K562 (cell line): Measurements from ENCODE around the gene FBXO15. TPM values are rescaled to one million over a fixed set of nuclear protein-coding genes. Genes with fewer than 3 reads are reported as not detected.

Experiments used
- ATAC-seq: fragments of 200-7000 bp; cut with Tn5 transposase; 3 replicates; pipeline ENCODE4 v1.9.1; 2020; ENCODE audit warnings: moderate library complexity
- BruUV-seq: library from RNA; stranded (reverse); fragments of 400-500 nt; replicated peaks from 2 replicates; lab custom pipeline; 2021; lab: Mats Ljungman, UMichigan
- CTCF ChIA-PET: fragments of 300-600 bp; formaldehyde crosslinking; extraction: SDS; loops from one replicate; lab custom pipeline; 2021; ENCODE audit warnings: low intra/inter-chr PET ratio; lab: Yijun Ruan, JAX
- POLR2A ChIA-PET: fragments of 300-600, 350-650 bp; sonication (Branson Sonifier 250); formaldehyde crosslinking; extraction: SDS; loops from one replicate; lab custom pipeline; 2021; ENCODE audit warnings: antibody characterized with exemption, inconsistent platforms; lab: Yijun Ruan, JAX
- DNase-seq, 4 experiments: peaks; one replicate each; pipeline versions ENCODE4 v3.0.0 to v3.0.0-alpha.2; 2011 to 2018; ENCODE audit warnings: low spot score in 3 of 4, mixed read lengths in 3 of 4; ENCODE audit errors: extremely low read depth in 1 of 4
- FAIRE-seq: peaks from 2 replicates; lab custom pipeline; 2011; peaks lifted over from hg19 to GRCh38; lab: Jason Lieb, UNC
- H2AFZ ChIP-seq: 2 replicates; pipeline ENCODE4 v1.6.0; 2011; ENCODE audit warnings: low read depth, low read length, control low read depth, inconsistent platforms
- H3K27ac ChIP-seq: fragments of 200-600 bp; 3 replicates; pipeline ENCODE4 v1.8.0; 2011; ENCODE audit warnings: low read depth, mild to moderate bottlenecking, control low read depth, inconsistent platforms, low read length, moderate library complexity, mixed read lengths; ENCODE audit errors: extremely low read depth
- H3K27me3 ChIP-seq, 2 experiments: fragments of 300-600 bp in 1 of 2; 2 replicates in 1 of 2; 3 replicates in 1 of 2; pipeline versions ENCODE4 v1.6.0 to v1.8.0; 2011; ENCODE audit warnings: inconsistent platforms in 2 of 2, low read length in 2 of 2, mild to moderate bottlenecking in 1 of 2, mixed read lengths in 1 of 2, moderate library complexity in 1 of 2; ENCODE audit not compliant: control insufficient read depth in 2 of 2, insufficient read depth in 2 of 2
- H3K36me3 ChIP-seq: fragments of 300-600 bp; 3 replicates; pipeline ENCODE4 v1.8.0; 2011; ENCODE audit warnings: mild to moderate bottlenecking, low read length, inconsistent platforms; ENCODE audit not compliant: control insufficient read depth, insufficient read depth
- H3K4me1 ChIP-seq, 2 experiments: fragments of 200-600 bp in 1 of 2; replicated peaks in 1 of 2; 2 replicates in 1 of 2; 3 replicates in 1 of 2; pipeline versions ENCODE4 v1.5.1 to v1.8.0; 2011; ENCODE audit warnings: inconsistent platforms in 2 of 2, low read length in 2 of 2, mild to moderate bottlenecking in 1 of 2, mixed read lengths in 1 of 2, moderate library complexity in 1 of 2; ENCODE audit not compliant: control insufficient read depth in 2 of 2, insufficient read depth in 2 of 2
- H3K4me2 ChIP-seq: 2 replicates; pipeline ENCODE4 v1.6.1; 2011; ENCODE audit warnings: low read length, control low read depth, inconsistent platforms, mixed read lengths; ENCODE audit not compliant: insufficient read depth
- H3K4me3 ChIP-seq: fragments of 200-600 bp; sonication (generic), shearing (Covaris generic); 2 replicates; pipeline ENCODE4 v1.5.1; 2016; ENCODE audit warnings: control low read depth, inconsistent platforms
- H3K79me2 ChIP-seq: fragments of 200-600 bp; 3 replicates; pipeline ENCODE4 v1.8.0; 2011; ENCODE audit warnings: low read length, inconsistent platforms; ENCODE audit not compliant: control insufficient read depth, insufficient read depth
- H3K9ac ChIP-seq, 2 experiments: 2 replicates each; pipeline versions ENCODE4 v1.6.0 to v1.6.1; 2011; ENCODE audit warnings: low read depth in 2 of 2, low read length in 2 of 2, control low read depth in 1 of 2, inconsistent platforms in 1 of 2, mild to moderate bottlenecking in 1 of 2, mixed read lengths in 1 of 2; ENCODE audit not compliant: insufficient read depth in 1 of 2
- H3K9me1 ChIP-seq: one replicate; pipeline ENCODE4 v1.6.0; 2011; ENCODE audit warnings: inconsistent platforms, mild to moderate bottlenecking, low read length, moderate library complexity; ENCODE audit not compliant: control insufficient read depth, insufficient read depth
- H3K9me3 ChIP-seq: replicated peaks from 2 replicates; pipeline ENCODE4 v1.5.1; 2011; ENCODE audit warnings: low read depth, low read length, inconsistent platforms; ENCODE audit not compliant: control insufficient read depth, insufficient read depth
- H4K20me1 ChIP-seq: replicated peaks from 2 replicates; pipeline ENCODE4 v1.6.1; 2011; ENCODE audit warnings: low read length, inconsistent platforms, mixed read lengths; ENCODE audit not compliant: control insufficient read depth, insufficient read depth
- CC2D1A ChIP-seq: fragments of 450-650 bp; IDR thresholded peaks from 2 replicates; pipeline ENCODE4 v1.6.1; 2017; ENCODE audit warnings: mild to moderate bottlenecking
- CEBPB ChIP-seq: fragments of 450-650 bp; IDR thresholded peaks from 2 replicates; pipeline ENCODE4 v1.6.1; 2016; ENCODE audit warnings: missing genetic modification characterization, missing compliant biosample characterization
- CTCF ChIP-seq, 3 experiments: IDR thresholded peaks in 2 of 3; conservative IDR thresholded peaks in 1 of 3; 2 replicates each; pipeline ENCODE4 v1.5.1; 2011 to 2012; ENCODE audit warnings: low read length in 3 of 3, mild to moderate bottlenecking in 3 of 3, control low read depth in 2 of 3, improper control_type of control experiment in 1 of 3, inconsistent platforms in 1 of 3, low read depth in 1 of 3, mixed read lengths in 1 of 3, moderate library complexity in 1 of 3; ENCODE audit not compliant: insufficient read depth in 2 of 3
- FOXK1 ChIP-seq: sonication (generic); formaldehyde crosslinking; IDR thresholded peaks from 2 replicates; pipeline ENCODE4 v1.8.0; 2022; ENCODE audit warnings: missing genetic modification reagents, mild to moderate bottlenecking, borderline replicate concordance
- PTRF ChIP-seq: fragments of 450-650 bp; IDR thresholded peaks from 2 replicates; pipeline ENCODE4 v1.6.1; 2016; ENCODE audit warnings: mild to moderate bottlenecking, missing genetic modification characterization, missing compliant biosample characterization
- RAD21 ChIP-seq, 2 experiments: fragments of 250-450 bp in 1 of 2; fragments of 450-650 bp in 1 of 2; sonication (Bioruptor Pico) in 1 of 2; formaldehyde crosslinking in 1 of 2; IDR thresholded peaks in 1 of 2; conservative IDR thresholded peaks in 1 of 2; 2 replicates each; pipeline versions ENCODE4 v1.4.0 to v1.8.0; 2020 to 2022; ENCODE audit warnings: mild to moderate bottlenecking in 2 of 2, moderate library complexity in 1 of 2
- TCF7L2 ChIP-seq: fragments of 150-350 bp; IDR thresholded peaks from 2 replicates; pipeline ENCODE4 v1.6.1; 2016; ENCODE audit warnings: low read depth, mild to moderate bottlenecking, low read length, moderate library complexity
- U2AF2 ChIP-seq: fragments of 200-400 bp; formaldehyde crosslinking; optimal IDR thresholded peaks from 2 replicates; pipeline ENCODE3; 2017; ENCODE audit warnings: low read depth, mild to moderate bottlenecking, low read length
- WGBS: fragments of 100-300 bp; shearing (Covaris generic); methylation state at CpG from one replicate; pipeline ENCODE4 v1.1.6; 2016; ENCODE audit warnings: low coverage, mixed read lengths; ENCODE audit not compliant: insufficient coverage; ENCODE audit errors: missing lambda C conversion rate; 5-methylcytosine and 5-hydroxymethylcytosine counted together
- in situ Hi-C: fragments of 300-500 bp; cut with MboI; formaldehyde crosslinking; loops from 4 replicates; pipeline ENCODE4 v1.15.0; 2018; ENCODE audit warnings: inconsistent platforms, mixed read lengths
- intact Hi-C: fragments of 100-400 bp; cut with micrococcal nuclease; formaldehyde crosslinking; loops from 2 replicates; pipeline ENCODE4 v1.14.2; 2022
- polyA plus RNA-seq, 8 experiments: library from polyadenylated mRNA; depleted of rRNA in 4 of 8; stranded (reverse) in 5 of 8; unstranded in 3 of 8; fragments of >200 nt; fragmentation: Nextera tagmentation in 2 of 8; fragmentation: Illumina TruSeq in 1 of 8; extraction: Ambion mirVana in 2 of 8; extraction: Trizol in 1 of 8; gene quantifications; 2 replicates each; pipeline versions ENCODE4 v1.2.1 to v1.2.3, GENCODE V29; 2011 to 2014; ENCODE audit warnings: inconsistent platforms in 1 of 8, missing spikeins in 1 of 8
- total RNA-seq, 7 experiments: library from RNA; depleted of rRNA in 6 of 7; stranded (reverse); fragments of >200 nt in 6 of 7; fragmentation: Illumina TruSeq in 2 of 7; extraction: Trizol in 2 of 7; gene quantifications; 2 replicates each; pipeline versions ENCODE4 v1.2.1 to v1.2.3, GENCODE V29; 2011 to 2021; ENCODE audit warnings: low replicate concordance in 1 of 7
- TF ChIP-seq, protein P1 (sequence below): sonication (generic); formaldehyde crosslinking; IDR thresholded peaks from 2 replicates; pipeline ENCODE4 v1.9.0; 2022; ENCODE audit warnings: mild to moderate bottlenecking, missing genetic modification reagents
- TF ChIP-seq, protein P2 (sequence below): conservative IDR thresholded peaks from 2 replicates; pipeline ENCODE4 v1.6.1; 2011; ENCODE audit warnings: low read depth, mild to moderate bottlenecking, low read length; ENCODE audit not compliant: control insufficient read depth

Gene FBXO15
- total and polyA plus RNA-seq, 9 of the 15 experiments (the other 6 are each of a cell fraction or from before 2014, with no cell fraction given): 0.07 to 0.43 (median 0.27) TPM; not detected in 1

GRCh38 chr18:74063023-74063422 is 84.6 kb downstream of the FBXO15 start:
- DNase-seq: peak; percentile 6 to 23 (median 22)
- peak; percentile 69; the same call in 2 of the 3 replicates for ATAC-seq
- 0% methylated on average over 3 of the region's 3 CpGs for WGBS
- H3K4me2 ChIP-seq: no peak overlapping the region
- no peaks in the 10 kb centered on the region for H3K79me2 ChIP-seq
- TF ChIP-seq, protein P1, sequence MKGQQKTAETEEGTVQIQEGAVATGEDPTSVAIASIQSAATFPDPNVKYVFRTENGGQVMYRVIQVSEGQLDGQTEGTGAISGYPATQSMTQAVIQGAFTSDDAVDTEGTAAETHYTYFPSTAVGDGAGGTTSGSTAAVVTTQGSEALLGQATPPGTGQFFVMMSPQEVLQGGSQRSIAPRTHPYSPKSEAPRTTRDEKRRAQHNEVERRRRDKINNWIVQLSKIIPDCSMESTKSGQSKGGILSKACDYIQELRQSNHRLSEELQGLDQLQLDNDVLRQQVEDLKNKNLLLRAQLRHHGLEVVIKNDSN (CRISPR knock-in tag): no peak
- TF ChIP-seq U2AF2 (no peak), TCF7L2 (no peak), PTRF (tag) (no peak), CTCF (IDR thresholded peaks at IDR 0.05 in 2 of 3, conservative IDR thresholded peaks at IDR 0.05 in 1 of 3; ENCODE audit: insufficient read depth in 2 of 3, low read depth in 1 of 3, low read length in 3 of 3) (peak; percentile 8 to 17 (median 15); a peak in 2 of 6 replicates), FOXK1 (CRISPR knock-in tag) (no peak), CEBPB (tag) (no peak), CC2D1A (no peak), RAD21 (CRISPR knock-in tag; conservative IDR thresholded peaks at IDR 0.05 in 1 of 2, IDR thresholded peaks at IDR 0.05 in 1 of 2) (peak in 1 of 2 experiments; percentile 8; a peak in 1 of 4 replicates)
- TF ChIP-seq, protein P2, sequence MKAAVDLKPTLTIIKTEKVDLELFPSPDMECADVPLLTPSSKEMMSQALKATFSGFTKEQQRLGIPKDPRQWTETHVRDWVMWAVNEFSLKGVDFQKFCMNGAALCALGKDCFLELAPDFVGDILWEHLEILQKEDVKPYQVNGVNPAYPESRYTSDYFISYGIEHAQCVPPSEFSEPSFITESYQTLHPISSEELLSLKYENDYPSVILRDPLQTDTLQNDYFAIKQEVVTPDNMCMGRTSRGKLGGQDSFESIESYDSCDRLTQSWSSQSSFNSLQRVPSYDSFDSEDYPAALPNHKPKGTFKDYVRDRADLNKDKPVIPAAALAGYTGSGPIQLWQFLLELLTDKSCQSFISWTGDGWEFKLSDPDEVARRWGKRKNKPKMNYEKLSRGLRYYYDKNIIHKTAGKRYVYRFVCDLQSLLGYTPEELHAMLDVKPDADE: no peak
- no peak overlapping the region for H3K27ac ChIP-seq
- no TSS peak for BruUV-seq
- intact Hi-C loops: no loop called here
- no peaks in the 10 kb centered on the region for H3K9me1 ChIP-seq
- H2AFZ ChIP-seq: no peak overlapping the region
- in situ Hi-C loops: no loop called here
- CTCF ChIA-PET: no interaction called here
- no peaks in the 10 kb centered on the region for H3K9me3 ChIP-seq
- FAIRE-seq: no peak
- no peak overlapping the region for H3K4me3 ChIP-seq
- H3K9ac ChIP-seq: no peak overlapping the region
- no peaks in the 10 kb centered on the region; a peak in 2 of 5 replicates for H3K27me3 ChIP-seq
- H3K36me3 ChIP-seq: no peaks in the 10 kb centered on the region
- no peaks in the 10 kb centered on the region for H4K20me1 ChIP-seq
- H3K4me1 ChIP-seq: no peaks in the 10 kb centered on the region
- POLR2A ChIA-PET: no interaction called here
